GM18861 (cell line): ENCODE data around the gene TAS1R3.
A peak's percentile ranks its signal among the peaks of the same experiment; 100 is the strongest.
"Not testable (repeated sequence)": the region's sequence is repeated elsewhere in the genome, so short reads cannot be mapped to it uniquely, and the experiment has no call there.

Experiments
- ATAC-seq: cut with Tn5 transposase; IDR thresholded peaks from one replicate; pipeline ENCODE4 v1.9.1; 2021; ENCODE audit not compliant: unreplicated experiment

TAS1R3 gene

GRCh38 chr1:1364266-1364665 lies 33.2 kb downstream of the TAS1R3 start:
- ATAC-seq = no peak

GRCh38 chr1:1365875-1366698 lies 35.0 kb downstream of the TAS1R3 start:
- no peak for ATAC-seq

- ATAC-seq = no peak
These were observed 35.6 kb downstream of the TAS1R3 start for GRCh38 chr1:1366699-1367066.

- no peak for ATAC-seq
These were observed 36.2 kb downstream of the TAS1R3 start for GRCh38 chr1:1367315-1367714.

DNA sequence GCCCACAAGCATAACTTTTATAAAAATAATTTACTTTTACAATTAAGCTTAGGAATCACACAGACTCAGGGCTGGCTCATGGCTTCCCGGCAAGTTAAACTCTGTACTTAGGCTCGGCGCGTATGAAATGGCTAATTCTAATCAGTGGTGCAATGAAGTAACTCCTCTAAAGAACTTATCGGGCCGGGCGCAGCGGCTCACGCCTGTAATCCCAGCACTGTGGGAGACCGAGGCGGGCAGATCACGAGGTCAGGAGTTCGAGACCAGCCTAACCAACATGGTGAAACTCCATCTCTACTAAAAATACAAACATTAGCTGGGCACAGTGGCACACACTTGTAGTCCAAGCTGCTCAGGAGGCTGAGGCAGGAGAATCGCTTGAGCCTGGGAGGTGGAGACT lies 39.0 kb downstream of the TAS1R3 start:
- not testable (repeated sequence) for ATAC-seq

DNA sequence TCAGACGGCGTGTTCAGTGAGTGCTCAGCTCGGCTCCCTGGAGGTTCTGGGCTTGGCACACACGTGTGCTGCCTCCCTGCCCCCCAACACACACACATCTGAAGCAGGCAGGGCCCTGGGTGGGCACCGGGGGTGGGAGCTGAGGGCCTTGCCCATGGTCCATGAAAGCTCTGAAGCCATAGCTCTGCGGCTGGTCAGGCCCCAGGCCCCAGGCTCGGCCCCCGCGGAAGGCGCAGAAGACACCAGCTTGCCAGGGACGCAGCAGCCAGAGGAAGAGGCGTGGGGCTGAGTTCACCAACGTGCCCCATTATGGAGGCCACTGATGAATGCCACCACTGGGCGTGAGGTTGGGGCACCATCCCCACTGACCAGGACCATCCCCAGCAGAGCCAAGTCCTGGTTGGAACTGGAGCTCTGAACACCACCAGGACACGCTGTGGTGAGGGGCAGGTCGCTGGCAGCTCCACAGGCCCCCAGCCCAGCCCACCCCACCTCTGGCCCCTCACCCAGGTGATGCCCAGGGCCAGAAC lies 39.8 kb downstream of the TAS1R3 start:
- no peak for ATAC-seq

- no peak for ATAC-seq
These were observed 40.3 kb downstream of the TAS1R3 start for GRCh38 chr1:1371364-1371745.

- no peak for ATAC-seq
These were observed 40.9 kb downstream of the TAS1R3 start for GRCh38 chr1:1371746-1372711.

GRCh38 chr1:1373051-1373814 lies 42.2 kb downstream of the TAS1R3 start:
- no peak for ATAC-seq

DNA sequence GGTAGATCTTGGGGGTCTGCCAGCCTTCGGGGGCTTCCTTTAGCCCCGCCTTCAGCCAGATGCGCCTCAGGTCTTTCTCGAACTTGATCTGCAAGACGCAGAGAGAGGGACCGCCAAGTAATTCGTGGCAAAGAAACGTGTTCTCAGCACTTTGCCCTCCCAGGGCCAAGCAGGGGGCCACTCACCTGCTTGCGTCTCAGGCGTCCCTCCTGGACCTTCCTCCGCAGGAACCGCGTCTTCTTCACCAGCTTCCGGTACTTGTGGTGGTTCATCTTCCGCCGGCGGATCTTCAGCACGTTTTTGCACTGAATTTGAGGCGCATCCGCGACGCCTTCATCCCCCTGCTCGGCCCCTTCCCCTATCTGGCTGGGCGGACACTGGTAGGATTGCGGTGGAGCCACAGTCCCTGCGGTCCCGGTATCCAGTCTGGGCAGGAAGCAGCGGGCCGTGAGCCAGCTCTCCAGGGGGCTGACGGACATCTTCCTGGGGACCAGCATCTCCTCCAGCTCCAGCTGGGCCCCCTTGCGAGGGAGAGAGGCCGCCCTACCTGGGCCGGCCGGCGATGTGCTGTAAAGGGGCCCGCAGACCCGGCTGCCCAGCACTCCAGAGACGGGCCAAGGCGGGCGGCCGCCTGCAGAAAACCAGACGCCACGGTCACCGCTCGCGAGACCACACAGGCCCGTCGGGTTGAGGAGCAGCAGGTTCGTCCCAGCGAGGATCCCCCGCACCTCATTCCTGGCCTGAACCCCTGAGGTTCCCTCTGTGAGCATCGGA lies 42.9 kb downstream of the TAS1R3 start:
- ATAC-seq = no peak

DNA sequence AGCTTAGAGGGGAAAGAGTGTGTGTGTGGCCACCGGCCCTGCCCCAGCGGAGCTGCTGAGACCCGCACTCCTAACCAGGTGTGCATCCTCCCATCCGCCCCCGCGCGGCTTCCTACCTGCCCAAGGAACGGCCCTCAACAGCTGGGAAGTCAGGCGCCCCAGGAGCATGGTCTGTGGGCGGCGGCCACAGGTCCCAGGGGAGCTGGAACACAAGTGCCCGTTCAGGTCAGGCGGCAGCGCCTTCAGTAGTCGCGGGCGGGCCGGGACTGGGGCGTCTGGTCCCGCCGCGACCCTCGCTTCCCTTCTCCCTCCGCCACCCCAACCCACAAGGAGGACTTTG lies 43.5 kb downstream of the TAS1R3 start:
- ATAC-seq = peak; percentile 3

GRCh38 chr1:1374929-1375662 lies 44.0 kb downstream of the TAS1R3 start, which contains the start of gene AURKAIP1:
AURKAIP1 (minus strand) TSS chr1:1375207; CDS start chr1:1374756, 451 bp downstream.
- peak; percentile 80 for ATAC-seq

- no peak for ATAC-seq
These were observed 45.6 kb downstream of the TAS1R3 start for GRCh38 chr1:1376551-1377226.

DNA sequence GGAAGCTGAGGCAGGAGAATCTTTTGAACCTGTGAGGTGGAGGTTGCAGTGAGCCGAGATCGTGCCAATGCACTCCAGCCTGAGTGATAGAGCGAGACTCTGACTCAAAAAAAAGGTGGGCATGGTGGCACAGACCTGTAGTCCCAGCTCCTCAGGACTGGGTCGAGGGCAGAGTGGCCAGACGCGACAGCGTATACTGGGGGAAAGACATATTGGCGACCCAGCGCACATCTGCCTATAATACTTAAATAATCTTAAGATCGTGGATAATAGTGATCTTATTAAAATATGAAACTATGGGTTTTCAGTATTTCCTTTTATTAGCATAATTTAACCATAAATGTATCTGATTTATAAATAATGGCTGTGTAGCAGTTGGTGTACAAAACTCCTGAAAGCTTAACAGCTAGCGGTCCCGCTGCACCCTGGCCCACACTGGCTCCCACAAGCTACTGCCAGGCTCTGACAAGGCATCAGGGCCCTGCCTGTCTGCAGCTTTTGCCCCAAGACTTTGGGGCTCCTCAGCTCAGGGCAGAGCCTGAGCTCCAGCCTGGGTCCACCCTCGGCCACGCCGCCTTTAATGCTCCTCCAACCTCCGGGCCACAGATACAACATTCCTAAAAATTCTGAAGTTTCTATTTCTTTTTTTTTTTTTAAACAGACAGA lies 46.6 kb downstream of the TAS1R3 start:
- no peak for ATAC-seq

GRCh38 chr1:1380860-1381259 lies 49.8 kb downstream of the TAS1R3 start:
- no peak for ATAC-seq

GRCh38 chr1:1381294-1381693 lies 50.2 kb downstream of the TAS1R3 start:
- no peak for ATAC-seq
